ENCODE measurements around the gene CDH22.

Gene CDH22

DNA sequence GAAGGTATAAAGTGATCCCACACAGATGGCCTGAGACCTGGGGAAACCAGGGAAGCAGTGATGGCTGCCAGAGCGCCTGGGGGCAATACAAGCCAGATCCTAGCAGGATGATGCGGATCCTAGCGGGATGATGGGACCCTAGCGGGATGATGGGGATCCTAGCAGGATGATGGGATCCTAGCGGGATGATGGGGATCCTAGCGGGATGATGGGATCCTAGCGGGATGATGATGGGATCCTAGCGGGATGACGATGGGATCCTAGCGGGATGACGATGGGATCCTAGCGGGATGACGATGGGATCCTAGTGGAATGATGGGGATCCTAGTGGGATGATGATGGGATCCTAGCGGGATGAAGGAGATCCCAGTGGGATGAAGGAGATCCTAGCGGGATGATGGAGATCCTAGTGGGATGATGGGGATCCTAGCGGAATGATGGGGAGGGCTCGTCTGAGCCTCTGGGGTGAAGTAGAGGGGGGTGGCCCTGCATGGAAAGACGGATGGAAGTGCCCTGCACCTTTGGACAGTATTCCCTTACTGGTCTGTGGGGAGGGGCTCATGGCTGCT is 44.2 kb upstream of the CDH22 start:
- Histone ChIP-seq H3K36me3 (ENCODE audit: control insufficient read depth in 1 of 2, insufficient read depth in 2 of 2, low read depth in 1 of 2, low read length in 2 of 2) (peaks cover 48 to 62% of the 10 kb centered on the region in 2 experiments), H3K79me1 (replicated peaks; ENCODE audit: low read length, poor library complexity, severe bottlenecking) (peaks cover 23% of the 10 kb centered on the region), H2AFZ (ENCODE audit: low read depth, low read length) (no peak overlapping the region), H3K14ac (ENCODE audit: low read length in 2 of 2) (no peak overlapping the region), H3K9ac (ENCODE audit: low read length) (no peak overlapping the region), H3K27me3 (ENCODE audit: control insufficient read depth in 1 of 2, insufficient read depth in 1 of 2, low read length in 2 of 2) (no peaks in the 10 kb centered on the region), H3K4me2 (ENCODE audit: low read length, poor library complexity, severe bottlenecking) (no peak overlapping the region), H3K27ac (ENCODE audit: low read length, poor library complexity, severe bottlenecking) (no peak overlapping the region), H3K9me3 (ENCODE audit: control insufficient read depth, low read length) (no peaks in the 10 kb centered on the region), H3K4me3 (ENCODE audit: insufficient read depth in 1 of 2, low read depth in 1 of 2, low read length in 2 of 2) (peak overlapping the region in 1 of 2 experiments; percentile 4), H4K8ac (ENCODE audit: low read length) (no peak overlapping the region), H3K18ac (ENCODE audit: low read depth in 1 of 2, low read length in 2 of 2) (no peak overlapping the region), H3K4me1 (ENCODE audit: control insufficient read depth, insufficient read depth, low read depth, low read length) (peaks cover 46% of the 10 kb centered on the region), H2BK120ac (ENCODE audit: low read depth, low read length) (no peak overlapping the region), H4K91ac (ENCODE audit: low read length) (no peak overlapping the region), H2BK15ac (ENCODE audit: low read depth, poor library complexity, severe bottlenecking) (no peak overlapping the region), H2AK5ac (ENCODE audit: low read length, severe bottlenecking) (no peak overlapping the region), H3K4ac (ENCODE audit: low read depth in 1 of 2, low read length in 2 of 2) (no peak overlapping the region), H2BK5ac (ENCODE audit: low read depth, low read length, poor library complexity, severe bottlenecking) (no peak overlapping the region), H2BK12ac (ENCODE audit: low read length in 2 of 2) (no peak overlapping the region), H3K23ac (ENCODE audit: low read length in 2 of 2) (peak overlapping the region in 1 of 2 experiments; percentile 63)
- WGBS, result 92% methylated on average over 18 of the region's 18 CpGs
- no peak for DNase-seq

DNA sequence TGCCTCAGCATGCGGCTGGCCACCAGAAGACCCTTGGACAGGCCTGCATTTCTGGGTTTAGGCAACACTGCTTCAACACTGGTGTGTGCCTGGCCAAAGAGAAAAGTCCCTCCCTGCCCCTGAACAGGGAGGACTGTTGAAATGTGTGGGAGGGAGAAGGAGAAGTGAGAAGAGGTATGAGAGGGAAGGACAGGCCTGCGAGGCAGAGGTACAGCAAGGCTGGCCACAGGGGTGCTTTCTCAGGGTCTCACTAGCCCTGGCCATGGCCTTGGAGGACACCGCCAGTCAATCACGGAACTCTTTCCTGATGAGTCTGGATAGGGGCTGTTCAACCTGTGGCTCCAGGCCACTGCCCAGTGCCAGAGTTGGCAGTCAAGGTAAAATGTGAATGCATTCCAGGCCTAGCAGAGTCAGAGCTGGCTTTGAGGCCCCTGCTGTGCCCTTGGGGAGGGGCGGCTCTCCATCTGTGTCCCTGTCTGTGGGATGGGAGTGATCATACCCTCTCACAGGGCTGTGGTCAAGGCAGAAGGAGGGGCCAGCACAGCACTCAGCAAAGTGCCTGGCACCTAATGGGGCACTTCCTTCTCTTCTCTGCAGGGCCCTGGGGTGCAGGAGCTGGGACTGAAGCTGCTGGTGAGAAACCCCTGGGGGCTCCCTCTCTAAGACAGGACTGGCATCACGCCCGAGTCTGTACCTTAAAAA is 43.2 kb upstream of the CDH22 start:
- peaks cover 43% of the 10 kb centered on the region for H3K4me1 ChIP-seq (ENCODE audit: control insufficient read depth, insufficient read depth, low read depth, low read length)
- no peak overlapping the region for H3K4ac ChIP-seq (ENCODE audit: low read depth in 1 of 2, low read length in 2 of 2)
- no peak overlapping the region for H2BK120ac ChIP-seq (ENCODE audit: low read depth, low read length)
- H3K9me3 ChIP-seq (ENCODE audit: control insufficient read depth, low read length), result no peaks in the 10 kb centered on the region
- H4K91ac ChIP-seq (ENCODE audit: low read length), result no peak overlapping the region
- peaks cover 16% of the 10 kb centered on the region for H3K79me1 ChIP-seq (replicated peaks; ENCODE audit: low read length, poor library complexity, severe bottlenecking)
- H3K23ac ChIP-seq (ENCODE audit: low read length in 2 of 2), result no peak overlapping the region
- H3K27me3 ChIP-seq (ENCODE audit: control insufficient read depth in 1 of 2, insufficient read depth in 1 of 2, low read length in 2 of 2), result no peaks in the 10 kb centered on the region
- no peak overlapping the region for H2AFZ ChIP-seq (ENCODE audit: low read depth, low read length)
- no peak overlapping the region for H3K4me3 ChIP-seq (ENCODE audit: insufficient read depth in 1 of 2, low read depth in 1 of 2, low read length in 2 of 2)
- H3K27ac ChIP-seq (ENCODE audit: low read length, poor library complexity, severe bottlenecking), result peak overlapping the region; percentile 25
- H3K14ac ChIP-seq (ENCODE audit: low read length in 2 of 2), result peak overlapping the region in 1 of 2 experiments; percentile 86
- H2BK12ac ChIP-seq (ENCODE audit: low read length in 2 of 2), result peak overlapping the region; percentile 73 to 75
- H2AK5ac ChIP-seq (ENCODE audit: low read length, severe bottlenecking), result peak overlapping the region; percentile 79
- H2BK5ac ChIP-seq (ENCODE audit: low read depth, low read length, poor library complexity, severe bottlenecking), result no peak overlapping the region
- H3K4me2 ChIP-seq (ENCODE audit: low read length, poor library complexity, severe bottlenecking), result no peak overlapping the region
- H2BK15ac ChIP-seq (ENCODE audit: low read depth, poor library complexity, severe bottlenecking), result peak overlapping the region; percentile 55
- H4K8ac ChIP-seq (ENCODE audit: low read length), result no peak overlapping the region
- no peak overlapping the region for H3K18ac ChIP-seq (ENCODE audit: low read depth in 1 of 2, low read length in 2 of 2)
- H3K36me3 ChIP-seq (ENCODE audit: control insufficient read depth in 1 of 2, insufficient read depth in 2 of 2, low read depth in 1 of 2, low read length in 2 of 2), result peaks cover 47 to 53% of the 10 kb centered on the region in 2 experiments
- WGBS, result 97% methylated on average over 7 of the region's 7 CpGs
- DNase-seq, result no peak
- H3K9ac ChIP-seq (ENCODE audit: low read length), result no peak overlapping the region

DNA sequence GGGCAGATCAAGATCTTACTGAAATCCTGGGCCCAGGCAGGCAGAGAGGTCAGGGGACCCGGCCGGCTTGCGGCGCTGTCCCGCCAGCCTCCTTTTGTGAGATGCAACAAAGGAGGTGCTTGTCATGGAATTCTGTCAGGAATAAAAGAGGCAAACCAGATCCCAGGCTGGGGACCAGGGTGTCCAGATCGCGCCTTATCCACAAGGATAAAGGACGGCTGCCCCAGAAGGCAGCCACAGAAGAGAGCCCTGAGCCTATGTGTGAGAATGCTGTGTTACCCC is 42.6 kb upstream of the CDH22 start:
- Histone ChIP-seq H2BK5ac (ENCODE audit: low read depth, low read length, poor library complexity, severe bottlenecking) (no peak overlapping the region), H3K14ac (ENCODE audit: low read length in 2 of 2) (no peak overlapping the region), H3K23ac (ENCODE audit: low read length in 2 of 2) (peak overlapping the region in 1 of 2 experiments; percentile 27), H4K91ac (ENCODE audit: low read length) (peak overlapping the region; percentile 40), H3K4me2 (ENCODE audit: low read length, poor library complexity, severe bottlenecking) (no peak overlapping the region), H3K27me3 (ENCODE audit: control insufficient read depth in 1 of 2, insufficient read depth in 1 of 2, low read length in 2 of 2) (no peaks in the 10 kb centered on the region), H3K4me1 (ENCODE audit: control insufficient read depth, insufficient read depth, low read depth, low read length) (peaks cover 40% of the 10 kb centered on the region), H2BK15ac (ENCODE audit: low read depth, poor library complexity, severe bottlenecking) (no peak overlapping the region), H3K9me3 (ENCODE audit: control insufficient read depth, low read length) (no peaks in the 10 kb centered on the region), H3K18ac (ENCODE audit: low read depth in 1 of 2, low read length in 2 of 2) (peak overlapping the region; percentile 41 to 50), H2AK5ac (ENCODE audit: low read length, severe bottlenecking) (peak overlapping the region; percentile 79), H3K79me1 (replicated peaks; ENCODE audit: low read length, poor library complexity, severe bottlenecking) (peaks cover 12% of the 10 kb centered on the region), H3K36me3 (ENCODE audit: control insufficient read depth in 1 of 2, insufficient read depth in 2 of 2, low read depth in 1 of 2, low read length in 2 of 2) (peaks cover 42 to 47% of the 10 kb centered on the region in 2 experiments), H2BK12ac (ENCODE audit: low read length in 2 of 2) (peak overlapping the region; percentile 73 to 75), H3K4ac (ENCODE audit: low read depth in 1 of 2, low read length in 2 of 2) (no peak overlapping the region), H3K27ac (ENCODE audit: low read length, poor library complexity, severe bottlenecking) (peak overlapping the region; percentile 24), H2AFZ (ENCODE audit: low read depth, low read length) (no peak overlapping the region), H4K8ac (ENCODE audit: low read length) (peak overlapping the region; percentile 74), H3K4me3 (ENCODE audit: insufficient read depth in 1 of 2, low read depth in 1 of 2, low read length in 2 of 2) (no peak overlapping the region), H3K9ac (ENCODE audit: low read length) (peak overlapping the region; percentile 58), H2BK120ac (ENCODE audit: low read depth, low read length) (peak overlapping the region; percentile 34)
- DNase-seq, result no peak
- WGBS, result 92% methylated on average over 8 of the region's 8 CpGs

DNA sequence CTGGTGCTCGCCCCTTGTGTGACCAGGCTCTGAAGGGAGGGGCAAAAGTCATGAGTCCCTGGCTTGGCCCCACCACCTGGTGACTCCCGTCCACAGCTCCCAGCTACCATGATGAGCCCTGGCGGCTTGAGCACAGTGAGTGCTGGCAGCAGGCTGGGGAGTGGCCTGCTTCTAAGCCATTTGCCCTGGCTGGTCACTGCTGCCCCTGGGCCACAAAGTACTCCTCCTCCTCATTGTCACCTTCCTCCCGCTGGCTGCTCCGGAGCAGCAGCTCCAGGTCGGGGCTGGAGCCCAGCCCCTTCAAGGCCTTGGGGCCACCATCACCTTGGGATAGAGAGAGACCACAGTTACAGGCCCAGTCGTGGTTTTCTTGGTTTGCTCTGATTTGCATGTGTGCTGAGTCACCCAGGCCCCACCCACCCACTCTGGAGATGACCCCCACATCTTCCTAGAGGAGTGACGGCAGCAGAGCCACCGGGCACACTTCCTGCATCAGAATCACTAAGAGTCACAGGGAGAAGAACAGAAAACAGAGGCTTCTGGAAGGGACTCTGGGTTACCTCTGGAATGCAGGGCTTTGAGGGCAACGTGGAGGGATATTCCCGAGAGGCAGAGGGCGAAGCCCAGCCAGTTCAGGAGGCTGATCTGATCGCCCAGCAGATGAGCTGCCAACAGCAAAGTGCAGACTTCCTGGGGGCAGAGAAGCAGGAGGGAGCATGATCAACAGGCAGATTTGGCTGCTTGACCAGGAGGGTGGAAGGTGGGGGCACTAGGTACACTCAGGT is 42.1 kb upstream of the CDH22 start:
- peak overlapping the region; percentile 65 for H3K9ac ChIP-seq (ENCODE audit: low read length)
- H3K36me3 ChIP-seq (ENCODE audit: control insufficient read depth in 1 of 2, insufficient read depth in 2 of 2, low read depth in 1 of 2, low read length in 2 of 2), result peaks cover 36 to 42% of the 10 kb centered on the region in 2 experiments
- no peaks in the 10 kb centered on the region for H3K27me3 ChIP-seq (ENCODE audit: control insufficient read depth in 1 of 2, insufficient read depth in 1 of 2, low read length in 2 of 2)
- H2AK5ac ChIP-seq (ENCODE audit: low read length, severe bottlenecking), result peak overlapping the region; percentile 69
- peak overlapping the region in 1 of 2 experiments; percentile 93 for H3K14ac ChIP-seq (ENCODE audit: low read length in 2 of 2)
- peak overlapping the region; percentile 74 for H4K8ac ChIP-seq (ENCODE audit: low read length)
- H2AFZ ChIP-seq (ENCODE audit: low read depth, low read length), result peak overlapping the region; percentile 42
- H3K27ac ChIP-seq (ENCODE audit: low read length, poor library complexity, severe bottlenecking), result peak overlapping the region; percentile 31
- H2BK120ac ChIP-seq (ENCODE audit: low read depth, low read length), result peak overlapping the region; percentile 34
- peaks cover 8% of the 10 kb centered on the region for H3K79me1 ChIP-seq (replicated peaks; ENCODE audit: low read length, poor library complexity, severe bottlenecking)
- peak overlapping the region; percentile 75 to 90 for H2BK12ac ChIP-seq (ENCODE audit: low read length in 2 of 2)
- H3K18ac ChIP-seq (ENCODE audit: low read depth in 1 of 2, low read length in 2 of 2), result peak overlapping the region; percentile 41 to 90
- H3K23ac ChIP-seq (ENCODE audit: low read length in 2 of 2), result peak overlapping the region in 1 of 2 experiments; percentile 35
- H3K4me1 ChIP-seq (ENCODE audit: control insufficient read depth, insufficient read depth, low read depth, low read length), result peaks cover 40% of the 10 kb centered on the region
- no peak overlapping the region for H2BK15ac ChIP-seq (ENCODE audit: low read depth, poor library complexity, severe bottlenecking)
- WGBS, result 16% methylated on average over 13 of the region's 13 CpGs
- H3K9me3 ChIP-seq (ENCODE audit: control insufficient read depth, low read length), result no peaks in the 10 kb centered on the region
- H3K4me2 ChIP-seq (ENCODE audit: low read length, poor library complexity, severe bottlenecking), result no peak overlapping the region
- H2BK5ac ChIP-seq (ENCODE audit: low read depth, low read length, poor library complexity, severe bottlenecking), result no peak overlapping the region
- no peak overlapping the region for H3K4me3 ChIP-seq (ENCODE audit: insufficient read depth in 1 of 2, low read depth in 1 of 2, low read length in 2 of 2)
- peak; percentile 96 for DNase-seq
- H3K4ac ChIP-seq (ENCODE audit: low read depth in 1 of 2, low read length in 2 of 2), result peak overlapping the region; percentile 10 to 90
- peak overlapping the region; percentile 58 for H4K91ac ChIP-seq (ENCODE audit: low read length)
